WTC11 (cell line): ENCODE results near the gene RFX8. TPM values are rescaled to one million over a fixed set of nuclear protein-coding genes. Genes with fewer than 3 reads are reported as not detected.
A peak's percentile ranks its signal among the peaks of the same experiment; 100 is the strongest.

ENCODE experiments used
- ATAC-seq: fragments of 200-7000 bp; cut with Tn5 transposase; 2 replicates; pipeline ENCODE4 v1.10.0; 2021; ENCODE audit warnings: mild to moderate bottlenecking, moderate library complexity
- CTCF ChIA-PET: fragments of 300-600 bp; sonication (Branson Sonifier 250); formaldehyde crosslinking; loops from one replicate; lab custom pipeline; 2021; ENCODE audit warnings: antibody characterized with exemption; lab: Charles Lee
- POLR2A ChIA-PET: fragments of 350-600 bp; sonication (Branson Sonifier 250); formaldehyde crosslinking; loops from one replicate; lab custom pipeline; 2021; ENCODE audit warnings: antibody characterized with exemption; lab: Charles Lee
- DNase-seq: peaks from one replicate; pipeline ENCODE4 v3.0.0; 2021; ENCODE audit warnings: low spot score
- H3K27ac Mint-ChIP-seq: 2 replicates; pipeline ENCODE4 v1.8.0; 2021; ENCODE audit warnings: mixed read lengths
- H3K27me3 Mint-ChIP-seq: 2 replicates; pipeline ENCODE4 v1.8.0; 2021; ENCODE audit warnings: low read depth, mild to moderate bottlenecking, moderate library complexity, mixed read lengths
- H3K36me3 Mint-ChIP-seq: 2 replicates; pipeline ENCODE4 v1.8.0; 2021; ENCODE audit warnings: mixed read lengths
- H3K4me1 Mint-ChIP-seq: 2 replicates; pipeline ENCODE4 v1.8.0; 2022; ENCODE audit warnings: mixed read lengths
- H3K4me3 Mint-ChIP-seq: 2 replicates; pipeline ENCODE4 v1.8.0; 2021; ENCODE audit warnings: mild to moderate bottlenecking, moderate library complexity, mixed read lengths
- H3K9me3 Mint-ChIP-seq: 2 replicates; pipeline ENCODE4 v1.8.0; 2021; ENCODE audit warnings: mixed read lengths
- CREB1 ChIP-seq: sonication (generic); formaldehyde crosslinking; IDR thresholded peaks from 2 replicates; pipeline ENCODE4 v1.8.0; 2023; ENCODE audit warnings: mild to moderate bottlenecking, missing genetic modification reagents
- ELF4 ChIP-seq: sonication (generic); formaldehyde crosslinking; IDR thresholded peaks from 2 replicates; pipeline ENCODE4 v1.8.1; 2022; ENCODE audit warnings: low read depth, mild to moderate bottlenecking, moderate library complexity, missing genetic modification reagents
- GABPB1 ChIP-seq: sonication (generic); formaldehyde crosslinking; IDR thresholded peaks from 2 replicates; pipeline ENCODE4 v1.8.1; 2023; ENCODE audit warnings: mild to moderate bottlenecking, missing genetic modification reagents
- GRHL2 ChIP-seq: fragments of 250-450 bp; sonication (Bioruptor Pico); IDR thresholded peaks from 2 replicates; pipeline ENCODE4 v1.8.0; 2022; ENCODE audit warnings: mild to moderate bottlenecking, moderate library complexity; ENCODE audit not compliant: insufficient replicate concordance, severe bottlenecking
- JAZF1 ChIP-seq: fragments of 250-450 bp; sonication (Bioruptor Pico); IDR thresholded peaks from 2 replicates; pipeline ENCODE4 v1.9.0; 2021; ENCODE audit warnings: moderate library complexity, mild to moderate bottlenecking, inconsistent platforms
- NFATC4 ChIP-seq: fragments of 250-450 bp; sonication (Bioruptor Pico); IDR thresholded peaks from 2 replicates; pipeline ENCODE4 v1.9.0; 2021; ENCODE audit warnings: mild to moderate bottlenecking
- NR3C1 ChIP-seq: sonication (generic); formaldehyde crosslinking; conservative IDR thresholded peaks from 2 replicates; pipeline ENCODE4 v1.8.1; 2023; ENCODE audit warnings: low read depth, mild to moderate bottlenecking, missing genetic modification reagents
- RELA ChIP-seq: sonication (generic); formaldehyde crosslinking; IDR thresholded peaks from 2 replicates; pipeline ENCODE4 v1.8.1; 2022; ENCODE audit warnings: missing genetic modification reagents, mild to moderate bottlenecking, borderline replicate concordance
- SP1 ChIP-seq: sonication (generic); formaldehyde crosslinking; conservative IDR thresholded peaks from 2 replicates; pipeline ENCODE4 v1.8.1; 2022; ENCODE audit warnings: missing genetic modification reagents
- ZNF263 ChIP-seq: sonication (generic); formaldehyde crosslinking; IDR thresholded peaks from 2 replicates; pipeline ENCODE4 v1.8.1; 2022; ENCODE audit warnings: low read depth, mild to moderate bottlenecking, moderate library complexity, missing genetic modification reagents
- ZNF423 ChIP-seq: fragments of 250-450 bp; sonication (Bioruptor Pico); IDR thresholded peaks from 2 replicates; pipeline ENCODE4 v2.1.2; 2022; ENCODE audit warnings: mild to moderate bottlenecking, moderate library complexity
- total RNA-seq: library from RNA; stranded (reverse); gene quantifications from 3 replicates; pipeline ENCODE4 v1.2.3, GENCODE V29; 2021
- TF ChIP-seq, protein P1 (sequence below): sonication (generic); formaldehyde crosslinking; IDR thresholded peaks from 2 replicates; pipeline ENCODE4 v1.8.1; 2022; ENCODE audit warnings: mild to moderate bottlenecking, moderate library complexity, missing genetic modification reagents
- TF ChIP-seq, protein P2 (sequence below): fragments of 250-450 bp; sonication (Bioruptor Pico); IDR thresholded peaks from 2 replicates; pipeline ENCODE4 v1.9.0; 2021; ENCODE audit warnings: mild to moderate bottlenecking
- TF ChIP-seq, protein P3 (sequence below): fragments of 200-600 bp; IDR thresholded peaks from 2 replicates; pipeline ENCODE4 v1.8.0; 2022; ENCODE audit warnings: antibody characterized with exemption
- TF ChIP-seq, protein P4 (sequence below): fragments of 250-450 bp; sonication (Bioruptor Pico); IDR thresholded peaks from 2 replicates; pipeline ENCODE4 v1.9.0; 2021; ENCODE audit warnings: mild to moderate bottlenecking
- TF ChIP-seq, protein P5 (sequence below): sonication (generic); formaldehyde crosslinking; IDR thresholded peaks from 2 replicates; pipeline ENCODE4 v1.8.0; 2022; ENCODE audit warnings: missing genetic modification reagents
- TF ChIP-seq, protein P6 (sequence below): sonication (generic); formaldehyde crosslinking; IDR thresholded peaks from 2 replicates; pipeline ENCODE4 v1.8.1; 2022; ENCODE audit warnings: missing genetic modification reagents, borderline replicate concordance
- TF ChIP-seq, protein P7 (sequence below): sonication (generic); formaldehyde crosslinking; IDR thresholded peaks from 2 replicates; pipeline ENCODE4 v1.8.1; 2022; ENCODE audit warnings: mild to moderate bottlenecking, missing genetic modification reagents, moderate library complexity, borderline replicate concordance

RFX8 gene
- total RNA-seq, 1 experiment from 2014 or later = 0.28 TPM

DNA sequence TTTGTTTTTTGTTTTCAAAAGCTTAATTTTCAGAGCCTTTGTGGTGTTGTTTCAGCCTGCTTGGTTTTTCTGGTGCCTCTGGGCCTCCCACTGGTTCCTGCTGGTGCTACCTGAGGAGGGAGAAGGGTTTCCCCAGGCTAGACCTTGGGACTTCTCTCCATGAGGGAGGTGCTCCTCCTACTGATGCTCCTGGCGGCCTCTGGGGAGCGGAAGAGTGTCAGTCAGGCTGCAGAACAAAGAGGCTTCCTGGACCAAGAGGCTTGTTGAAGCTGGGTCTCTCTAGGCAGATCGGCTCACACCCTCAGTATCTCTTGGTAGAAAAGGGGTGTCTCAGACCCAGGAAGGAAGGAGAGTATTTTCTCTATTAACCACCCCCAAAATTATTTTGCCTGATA, 32.2 kb downstream of the RFX8 start:
- Mint-ChIP-seq H3K27ac (no peak overlapping the region), H3K27me3 (no peaks in the 10 kb centered on the region), H3K4me3 (no peak overlapping the region), H3K36me3 (no peaks in the 10 kb centered on the region), H3K4me1 (peaks cover 5% of the 10 kb centered on the region; the same call in 1 of the 2 replicates), H3K9me3 (peaks cover 8% of the 10 kb centered on the region)
- DNase-seq = peak; percentile 45
- ChIA-PET POLR2A (no interaction called here), CTCF (interaction anchor here (1.1 to 1.2 kb wide), 2 partner anchors 148 to 254 kb away, joined by 3 read pairs; no protein-coding TSS in a partner anchor)
- peak; percentile 97 for ATAC-seq
- TF ChIP-seq ZNF263 (CRISPR knock-in tag) (peak; percentile 69; the same call in 1 of the 2 replicates), ELF4 (CRISPR knock-in tag) (no peak), JAZF1 (CRISPR knock-in tag) (no peak), ZNF423 (CRISPR knock-in tag) (peak; percentile 23; the same call in 1 of the 2 replicates)
- TF ChIP-seq, protein P1, sequence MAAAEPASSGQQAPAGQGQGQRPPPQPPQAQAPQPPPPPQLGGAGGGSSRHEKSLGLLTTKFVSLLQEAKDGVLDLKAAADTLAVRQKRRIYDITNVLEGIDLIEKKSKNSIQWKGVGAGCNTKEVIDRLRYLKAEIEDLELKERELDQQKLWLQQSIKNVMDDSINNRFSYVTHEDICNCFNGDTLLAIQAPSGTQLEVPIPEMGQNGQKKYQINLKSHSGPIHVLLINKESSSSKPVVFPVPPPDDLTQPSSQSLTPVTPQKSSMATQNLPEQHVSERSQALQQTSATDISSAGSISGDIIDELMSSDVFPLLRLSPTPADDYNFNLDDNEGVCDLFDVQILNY (CRISPR knock-in tag) = no peak

DNA sequence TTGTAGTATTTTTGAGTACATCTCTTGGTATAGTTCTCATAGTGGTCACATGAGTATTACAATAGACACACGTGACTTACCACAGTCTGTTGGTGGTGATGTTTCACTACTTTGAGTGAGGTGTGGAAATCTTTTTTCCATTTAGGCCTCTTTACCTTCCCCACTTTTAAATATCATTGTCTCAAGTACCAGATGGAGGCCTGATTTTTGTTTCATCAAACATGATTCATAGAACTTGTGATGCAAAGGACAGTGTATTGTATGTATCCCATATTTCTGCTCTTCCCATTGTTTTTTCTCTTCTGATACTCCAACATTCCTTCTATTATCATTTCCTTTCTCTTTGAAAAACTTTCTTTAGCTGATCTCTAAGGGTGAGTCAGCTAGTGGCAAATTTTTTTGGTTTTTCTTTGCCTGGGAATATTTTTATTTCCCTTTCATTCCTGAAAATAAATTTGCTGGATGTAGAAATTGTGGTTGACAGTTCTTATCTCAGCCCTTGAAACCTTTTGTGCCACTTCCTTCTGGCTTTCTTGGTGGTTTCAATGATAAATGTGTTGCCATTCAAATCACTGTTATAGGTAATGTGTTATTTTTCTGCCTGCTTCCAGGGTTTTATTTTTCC, 32.8 kb downstream of the RFX8 start:
- peaks cover 5% of the 10 kb centered on the region; the same call in 1 of the 2 replicates for H3K4me1 Mint-ChIP-seq
- CTCF ChIA-PET = interaction anchor here (1.1 kb wide), 1 partner anchor 149 kb away, joined by 3 read pairs; no protein-coding TSS in a partner anchor
- no peak for DNase-seq
- POLR2A ChIA-PET = no interaction called here
- TF ChIP-seq RELA (CRISPR knock-in tag) = no peak
- TF ChIP-seq GRHL2 (CRISPR knock-in tag) = no peak
- TF ChIP-seq, protein P2, sequence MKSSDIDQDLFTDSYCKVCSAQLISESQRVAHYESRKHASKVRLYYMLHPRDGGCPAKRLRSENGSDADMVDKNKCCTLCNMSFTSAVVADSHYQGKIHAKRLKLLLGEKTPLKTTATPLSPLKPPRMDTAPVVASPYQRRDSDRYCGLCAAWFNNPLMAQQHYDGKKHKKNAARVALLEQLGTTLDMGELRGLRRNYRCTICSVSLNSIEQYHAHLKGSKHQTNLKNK = no peak
- TF ChIP-seq, protein P3, sequence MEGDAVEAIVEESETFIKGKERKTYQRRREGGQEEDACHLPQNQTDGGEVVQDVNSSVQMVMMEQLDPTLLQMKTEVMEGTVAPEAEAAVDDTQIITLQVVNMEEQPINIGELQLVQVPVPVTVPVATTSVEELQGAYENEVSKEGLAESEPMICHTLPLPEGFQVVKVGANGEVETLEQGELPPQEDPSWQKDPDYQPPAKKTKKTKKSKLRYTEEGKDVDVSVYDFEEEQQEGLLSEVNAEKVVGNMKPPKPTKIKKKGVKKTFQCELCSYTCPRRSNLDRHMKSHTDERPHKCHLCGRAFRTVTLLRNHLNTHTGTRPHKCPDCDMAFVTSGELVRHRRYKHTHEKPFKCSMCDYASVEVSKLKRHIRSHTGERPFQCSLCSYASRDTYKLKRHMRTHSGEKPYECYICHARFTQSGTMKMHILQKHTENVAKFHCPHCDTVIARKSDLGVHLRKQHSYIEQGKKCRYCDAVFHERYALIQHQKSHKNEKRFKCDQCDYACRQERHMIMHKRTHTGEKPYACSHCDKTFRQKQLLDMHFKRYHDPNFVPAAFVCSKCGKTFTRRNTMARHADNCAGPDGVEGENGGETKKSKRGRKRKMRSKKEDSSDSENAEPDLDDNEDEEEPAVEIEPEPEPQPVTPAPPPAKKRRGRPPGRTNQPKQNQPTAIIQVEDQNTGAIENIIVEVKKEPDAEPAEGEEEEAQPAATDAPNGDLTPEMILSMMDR = no peak
- TF ChIP-seq ELF4 (CRISPR knock-in tag) = no peak
- TF ChIP-seq, protein P4, sequence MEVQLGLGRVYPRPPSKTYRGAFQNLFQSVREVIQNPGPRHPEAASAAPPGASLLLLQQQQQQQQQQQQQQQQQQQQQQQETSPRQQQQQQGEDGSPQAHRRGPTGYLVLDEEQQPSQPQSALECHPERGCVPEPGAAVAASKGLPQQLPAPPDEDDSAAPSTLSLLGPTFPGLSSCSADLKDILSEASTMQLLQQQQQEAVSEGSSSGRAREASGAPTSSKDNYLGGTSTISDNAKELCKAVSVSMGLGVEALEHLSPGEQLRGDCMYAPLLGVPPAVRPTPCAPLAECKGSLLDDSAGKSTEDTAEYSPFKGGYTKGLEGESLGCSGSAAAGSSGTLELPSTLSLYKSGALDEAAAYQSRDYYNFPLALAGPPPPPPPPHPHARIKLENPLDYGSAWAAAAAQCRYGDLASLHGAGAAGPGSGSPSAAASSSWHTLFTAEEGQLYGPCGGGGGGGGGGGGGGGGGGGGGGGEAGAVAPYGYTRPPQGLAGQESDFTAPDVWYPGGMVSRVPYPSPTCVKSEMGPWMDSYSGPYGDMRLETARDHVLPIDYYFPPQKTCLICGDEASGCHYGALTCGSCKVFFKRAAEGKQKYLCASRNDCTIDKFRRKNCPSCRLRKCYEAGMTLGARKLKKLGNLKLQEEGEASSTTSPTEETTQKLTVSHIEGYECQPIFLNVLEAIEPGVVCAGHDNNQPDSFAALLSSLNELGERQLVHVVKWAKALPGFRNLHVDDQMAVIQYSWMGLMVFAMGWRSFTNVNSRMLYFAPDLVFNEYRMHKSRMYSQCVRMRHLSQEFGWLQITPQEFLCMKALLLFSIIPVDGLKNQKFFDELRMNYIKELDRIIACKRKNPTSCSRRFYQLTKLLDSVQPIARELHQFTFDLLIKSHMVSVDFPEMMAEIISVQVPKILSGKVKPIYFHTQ (CRISPR knock-in tag) = no peak
- no peak for TF ChIP-seq CREB1 (CRISPR knock-in tag)
- TF ChIP-seq NFATC4 (CRISPR knock-in tag) = no peak
- TF ChIP-seq, protein P5, sequence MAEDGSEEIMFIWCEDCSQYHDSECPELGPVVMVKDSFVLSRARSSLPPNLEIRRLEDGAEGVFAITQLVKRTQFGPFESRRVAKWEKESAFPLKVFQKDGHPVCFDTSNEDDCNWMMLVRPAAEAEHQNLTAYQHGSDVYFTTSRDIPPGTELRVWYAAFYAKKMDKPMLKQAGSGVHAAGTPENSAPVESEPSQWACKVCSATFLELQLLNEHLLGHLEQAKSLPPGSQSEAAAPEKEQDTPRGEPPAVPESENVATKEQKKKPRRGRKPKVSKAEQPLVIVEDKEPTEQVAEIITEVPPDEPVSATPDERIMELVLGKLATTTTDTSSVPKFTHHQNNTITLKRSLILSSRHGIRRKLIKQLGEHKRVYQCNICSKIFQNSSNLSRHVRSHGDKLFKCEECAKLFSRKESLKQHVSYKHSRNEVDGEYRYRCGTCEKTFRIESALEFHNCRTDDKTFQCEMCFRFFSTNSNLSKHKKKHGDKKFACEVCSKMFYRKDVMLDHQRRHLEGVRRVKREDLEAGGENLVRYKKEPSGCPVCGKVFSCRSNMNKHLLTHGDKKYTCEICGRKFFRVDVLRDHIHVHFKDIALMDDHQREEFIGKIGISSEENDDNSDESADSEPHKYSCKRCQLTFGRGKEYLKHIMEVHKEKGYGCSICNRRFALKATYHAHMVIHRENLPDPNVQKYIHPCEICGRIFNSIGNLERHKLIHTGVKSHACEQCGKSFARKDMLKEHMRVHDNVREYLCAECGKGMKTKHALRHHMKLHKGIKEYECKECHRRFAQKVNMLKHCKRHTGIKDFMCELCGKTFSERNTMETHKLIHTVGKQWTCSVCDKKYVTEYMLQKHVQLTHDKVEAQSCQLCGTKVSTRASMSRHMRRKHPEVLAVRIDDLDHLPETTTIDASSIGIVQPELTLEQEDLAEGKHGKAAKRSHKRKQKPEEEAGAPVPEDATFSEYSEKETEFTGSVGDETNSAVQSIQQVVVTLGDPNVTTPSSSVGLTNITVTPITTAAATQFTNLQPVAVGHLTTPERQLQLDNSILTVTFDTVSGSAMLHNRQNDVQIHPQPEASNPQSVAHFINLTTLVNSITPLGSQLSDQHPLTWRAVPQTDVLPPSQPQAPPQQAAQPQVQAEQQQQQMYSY = no peak
- TF ChIP-seq, protein P6, sequence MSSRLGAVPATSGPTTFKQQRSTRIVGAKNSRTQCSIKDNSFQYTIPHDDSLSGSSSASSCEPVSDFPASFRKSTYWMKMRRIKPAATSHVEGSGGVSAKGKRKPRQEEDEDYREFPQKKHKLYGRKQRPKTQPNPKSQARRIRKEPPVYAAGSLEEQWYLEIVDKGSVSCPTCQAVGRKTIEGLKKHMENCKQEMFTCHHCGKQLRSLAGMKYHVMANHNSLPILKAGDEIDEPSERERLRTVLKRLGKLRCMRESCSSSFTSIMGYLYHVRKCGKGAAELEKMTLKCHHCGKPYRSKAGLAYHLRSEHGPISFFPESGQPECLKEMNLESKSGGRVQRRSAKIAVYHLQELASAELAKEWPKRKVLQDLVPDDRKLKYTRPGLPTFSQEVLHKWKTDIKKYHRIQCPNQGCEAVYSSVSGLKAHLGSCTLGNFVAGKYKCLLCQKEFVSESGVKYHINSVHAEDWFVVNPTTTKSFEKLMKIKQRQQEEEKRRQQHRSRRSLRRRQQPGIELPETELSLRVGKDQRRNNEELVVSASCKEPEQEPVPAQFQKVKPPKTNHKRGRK (CRISPR knock-in tag) = no peak
- no peak for TF ChIP-seq NR3C1 (CRISPR knock-in tag)
- TF ChIP-seq SP1 = no peak
- no peak for TF ChIP-seq GABPB1
- TF ChIP-seq, protein P7, sequence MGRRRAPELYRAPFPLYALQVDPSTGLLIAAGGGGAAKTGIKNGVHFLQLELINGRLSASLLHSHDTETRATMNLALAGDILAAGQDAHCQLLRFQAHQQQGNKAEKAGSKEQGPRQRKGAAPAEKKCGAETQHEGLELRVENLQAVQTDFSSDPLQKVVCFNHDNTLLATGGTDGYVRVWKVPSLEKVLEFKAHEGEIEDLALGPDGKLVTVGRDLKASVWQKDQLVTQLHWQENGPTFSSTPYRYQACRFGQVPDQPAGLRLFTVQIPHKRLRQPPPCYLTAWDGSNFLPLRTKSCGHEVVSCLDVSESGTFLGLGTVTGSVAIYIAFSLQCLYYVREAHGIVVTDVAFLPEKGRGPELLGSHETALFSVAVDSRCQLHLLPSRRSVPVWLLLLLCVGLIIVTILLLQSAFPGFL = no peak
- ATAC-seq = no peak
- no peaks in the 10 kb centered on the region for H3K27me3 Mint-ChIP-seq
- no peak overlapping the region for H3K27ac Mint-ChIP-seq
- no peak overlapping the region for H3K4me3 Mint-ChIP-seq
- no peaks in the 10 kb centered on the region for H3K36me3 Mint-ChIP-seq
- peaks cover 8% of the 10 kb centered on the region for H3K9me3 Mint-ChIP-seq
